Astrocyte of the spinal cord (primary cell): ENCODE results near the gene NPPB.

ENCODE experiments used
- DNase-seq: peaks from one replicate; pipeline ENCODE4 v3.0.0; 2011; ENCODE audit warnings: low read depth, low spot score
- H3K4me3 ChIP-seq: 2 replicates; pipeline ENCODE4 v1.5.1; 2011; ENCODE audit warnings: low read depth, mild to moderate bottlenecking, low read length, moderate library complexity
- CTCF ChIP-seq: IDR thresholded peaks from 2 replicates; pipeline ENCODE4 v1.5.1; 2012; ENCODE audit warnings: low read depth, mild to moderate bottlenecking, low read length, inconsistent platforms
- in situ Hi-C: cut with HindIII; loops from 2 replicates; pipeline ENCODE4 v1.10.0; 2017; ENCODE audit warnings: low sequenced_read_pairs

NPPB gene

GRCh38 chr1:11887666-11888007, 28.9 kb upstream of the NPPB start:
- DNase-seq = no peak
- in situ Hi-C loops = no loop called here
- H3K4me3 ChIP-seq = no peak overlapping the region
- no peak for TF ChIP-seq CTCF

DNA sequence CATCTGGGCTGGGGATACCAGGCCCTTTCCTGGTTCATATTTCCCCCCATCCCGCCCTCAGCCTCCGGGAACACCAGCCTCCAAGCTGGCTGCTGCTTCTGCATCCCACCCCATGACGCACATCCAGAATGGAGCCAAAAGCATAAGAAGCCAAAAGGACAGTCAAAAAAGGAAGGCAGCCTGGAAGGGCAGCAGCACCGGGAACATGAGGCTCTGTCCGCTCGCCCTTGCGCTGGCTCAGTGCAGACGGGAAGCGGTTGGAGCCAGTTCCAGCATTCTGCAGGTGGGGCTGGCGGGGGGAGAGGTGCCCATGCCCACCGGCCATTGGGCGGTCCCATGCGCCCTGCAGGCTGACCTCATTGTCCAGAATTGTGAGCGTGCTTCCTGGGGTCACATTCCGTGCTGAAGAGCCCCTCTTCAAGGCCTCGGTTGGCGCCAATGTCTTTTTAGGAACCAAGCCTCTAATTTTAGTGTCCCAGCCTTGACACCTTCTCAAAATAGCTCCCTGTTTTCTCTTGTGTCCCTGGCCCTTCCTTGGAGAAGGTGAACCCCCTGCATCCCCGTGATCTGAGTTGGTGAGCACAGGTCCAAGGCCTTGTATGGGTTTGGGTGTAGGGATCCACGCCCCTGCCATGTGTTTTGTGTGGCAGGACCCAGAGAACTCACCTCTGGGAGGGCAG, 28.4 kb upstream of the NPPB start:
- no peak for TF ChIP-seq CTCF
- DNase-seq = no peak
- in situ Hi-C loops = no loop called here
- no peak overlapping the region for H3K4me3 ChIP-seq

DNA sequence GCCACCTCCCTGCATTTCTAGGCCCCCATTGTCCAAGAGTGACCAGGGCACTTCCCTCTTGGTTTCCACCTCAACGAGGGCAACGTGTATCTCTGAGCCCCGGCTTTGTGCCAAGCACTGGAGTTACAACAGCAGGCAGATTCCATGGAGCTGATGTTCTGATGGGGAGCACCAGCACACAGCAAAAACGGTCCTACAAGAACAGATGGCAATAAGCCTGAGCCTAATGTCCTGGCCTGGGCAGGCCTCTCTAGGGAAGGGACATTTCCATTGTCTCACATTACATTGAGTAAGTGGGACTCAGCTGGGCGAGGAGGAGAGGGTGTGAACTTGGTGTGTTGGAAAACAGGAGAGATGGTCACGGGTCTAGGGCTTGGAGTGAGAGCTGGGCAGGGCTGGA, 27.2 kb upstream of the NPPB start:
- no peak for DNase-seq
- TF ChIP-seq CTCF = no peak
- in situ Hi-C loops = no loop called here
- no peak overlapping the region for H3K4me3 ChIP-seq

DNA sequence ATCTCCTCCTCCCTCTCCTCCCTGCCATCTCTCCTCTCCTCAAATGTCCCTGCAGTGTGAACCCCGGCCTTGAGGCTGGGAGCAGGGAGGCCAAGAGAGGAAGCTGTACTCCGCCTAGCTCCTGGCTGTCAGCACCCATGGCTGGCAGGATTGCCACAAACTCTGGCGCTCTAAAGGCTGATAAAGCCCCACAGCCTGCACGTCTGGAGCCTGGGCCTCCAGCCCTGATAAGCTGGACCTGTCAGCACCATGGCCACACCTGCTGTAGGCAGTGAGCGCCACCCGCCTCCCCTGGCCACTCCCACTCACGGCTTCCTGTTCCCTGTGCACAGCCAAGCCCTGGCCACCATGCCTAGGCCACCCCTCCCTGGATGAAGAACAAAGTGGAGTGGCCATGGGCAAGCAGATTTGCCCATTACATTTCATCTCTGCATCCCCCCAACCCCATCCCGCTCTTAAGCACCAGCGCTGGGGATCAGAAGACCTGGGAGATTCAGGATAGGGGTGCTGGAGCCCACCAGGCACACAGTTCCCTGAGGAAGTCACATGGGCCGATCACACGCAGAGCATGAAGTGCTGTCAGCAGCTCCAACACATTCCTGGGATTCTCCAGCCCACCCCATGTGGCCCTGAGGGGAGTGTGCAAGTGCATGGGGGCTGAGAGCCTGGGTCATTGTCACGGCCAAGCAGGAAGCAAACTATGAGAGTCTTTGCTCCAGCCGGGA, 24.2 kb upstream of the NPPB start:
- no peak for TF ChIP-seq CTCF
- in situ Hi-C loops = no loop called here
- no peak for DNase-seq
- no peak overlapping the region for H3K4me3 ChIP-seq

GRCh38 chr1:11881749-11882441, 23.1 kb upstream of the NPPB start:
- no peak overlapping the region for H3K4me3 ChIP-seq
- in situ Hi-C loops = no loop called here
- TF ChIP-seq CTCF = no peak
- DNase-seq = no peak

DNA sequence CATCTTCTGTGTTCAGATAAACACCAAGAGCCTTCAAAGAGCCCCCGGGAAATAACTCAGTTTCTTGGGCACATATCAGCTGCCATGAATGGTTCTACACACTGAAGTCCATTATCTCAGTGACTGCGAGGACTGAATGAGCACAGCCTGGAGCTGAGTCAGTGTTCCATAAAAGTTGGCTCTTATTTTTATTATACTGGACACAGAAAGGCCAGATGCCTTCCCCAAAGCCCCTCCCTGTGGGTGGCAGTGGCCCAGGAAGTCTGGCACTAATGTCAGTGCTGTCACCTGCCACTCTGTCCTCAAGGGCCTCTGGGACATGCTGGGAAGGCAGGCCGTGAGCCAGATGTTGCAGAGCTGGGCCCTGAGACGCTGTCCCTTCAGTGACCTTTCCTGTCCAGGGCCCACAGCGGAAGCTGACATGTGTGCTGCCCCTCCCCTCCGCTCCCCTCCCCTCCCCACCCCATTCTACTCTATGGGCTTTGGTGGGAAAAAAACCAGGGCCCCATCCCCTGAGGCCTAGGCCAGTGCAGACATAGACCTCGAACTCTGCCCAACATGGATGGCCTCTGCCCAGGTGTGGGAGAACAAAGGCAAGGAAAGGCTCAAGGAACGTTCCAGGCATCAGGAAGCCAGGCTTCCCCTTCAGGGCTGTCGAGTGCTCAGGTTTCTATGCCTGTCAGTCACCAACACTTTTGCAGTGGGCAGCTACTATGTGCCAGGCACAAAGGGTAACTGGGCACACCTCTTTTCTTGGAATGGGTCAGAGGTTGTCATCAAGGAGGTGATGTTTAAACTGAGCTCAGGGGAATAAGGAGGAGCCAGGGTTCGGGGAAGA, 22.4 kb upstream of the NPPB start:
- in situ Hi-C loops = no loop called here
- DNase-seq = no peak
- TF ChIP-seq CTCF = no peak
- H3K4me3 ChIP-seq = no peak overlapping the region
